ENCODE data around the gene OXSR1.

Gene OXSR1

GRCh38 chr3:38247366-38248035 lies 82.2 kb downstream of the OXSR1 start:
- H3K4me1 ChIP-seq (ENCODE audit: control insufficient read depth in 1 of 2, insufficient read depth in 2 of 2, low read length in 2 of 2): no peaks in the 10 kb centered on the region
- H3K9ac ChIP-seq (ENCODE audit: low read depth in 1 of 2, low read length in 2 of 2): no peak overlapping the region
- H3K36me3 ChIP-seq (ENCODE audit: control insufficient read depth in 1 of 2, insufficient read depth in 2 of 2, low read length in 2 of 2): peaks cover 50 to 59% of the 10 kb centered on the region in 2 donors
- H3K4me3 ChIP-seq (ENCODE audit: low read depth in 1 of 2, low read length in 2 of 2): no peak overlapping the region
- no peaks in the 10 kb centered on the region for H3K9me3 ChIP-seq (ENCODE audit: control insufficient read depth in 1 of 2, low read length in 2 of 2)
- H3K27ac ChIP-seq (ENCODE audit: low read depth, low read length): no peak overlapping the region
- H3K27me3 ChIP-seq (ENCODE audit: control insufficient read depth in 1 of 2, insufficient read depth in 2 of 2, low read length in 2 of 2): no peaks in the 10 kb centered on the region

- Histone ChIP-seq H3K27ac (ENCODE audit: low read depth, low read length) (no peak overlapping the region), H3K27me3 (ENCODE audit: control insufficient read depth in 1 of 2, insufficient read depth in 2 of 2, low read length in 2 of 2) (no peaks in the 10 kb centered on the region), H3K4me3 (ENCODE audit: low read depth in 1 of 2, low read length in 2 of 2) (no peak overlapping the region), H3K36me3 (ENCODE audit: control insufficient read depth in 1 of 2, insufficient read depth in 2 of 2, low read length in 2 of 2) (peaks cover 63 to 77% of the 10 kb centered on the region in 2 donors), H3K4me1 (ENCODE audit: control insufficient read depth in 1 of 2, insufficient read depth in 2 of 2, low read length in 2 of 2) (no peaks in the 10 kb centered on the region), H3K9me3 (ENCODE audit: control insufficient read depth in 1 of 2, low read length in 2 of 2) (no peaks in the 10 kb centered on the region), H3K9ac (ENCODE audit: low read depth in 1 of 2, low read length in 2 of 2) (no peak overlapping the region)
Observed at GRCh38 chr3:38250198-38250597, 84.9 kb downstream of the OXSR1 start.

GRCh38 chr3:38251197-38251596 lies 85.9 kb downstream of the OXSR1 start:
- H3K27ac ChIP-seq (ENCODE audit: low read depth, low read length): no peak overlapping the region
- peaks cover 57 to 79% of the 10 kb centered on the region in 2 donors for H3K36me3 ChIP-seq (ENCODE audit: control insufficient read depth in 1 of 2, insufficient read depth in 2 of 2, low read length in 2 of 2)

GRCh38 chr3:38253704-38254103 lies 88.4 kb downstream of the OXSR1 start:
- no peaks in the 10 kb centered on the region for H3K4me1 ChIP-seq (ENCODE audit: control insufficient read depth in 1 of 2, insufficient read depth in 2 of 2, low read length in 2 of 2)
- peaks cover 44 to 56% of the 10 kb centered on the region in 2 donors for H3K36me3 ChIP-seq (ENCODE audit: control insufficient read depth in 1 of 2, insufficient read depth in 2 of 2, low read length in 2 of 2)
- no peaks in the 10 kb centered on the region for H3K9me3 ChIP-seq (ENCODE audit: control insufficient read depth in 1 of 2, low read length in 2 of 2)
- H3K4me3 ChIP-seq (ENCODE audit: low read depth in 1 of 2, low read length in 2 of 2): no peak overlapping the region
- no peak overlapping the region for H3K27ac ChIP-seq (ENCODE audit: low read depth, low read length)
- no peaks in the 10 kb centered on the region for H3K27me3 ChIP-seq (ENCODE audit: control insufficient read depth in 1 of 2, insufficient read depth in 2 of 2, low read length in 2 of 2)
- no peak overlapping the region for H3K9ac ChIP-seq (ENCODE audit: low read depth in 1 of 2, low read length in 2 of 2)

More at GRCh38 chr3:38251197-38251596, 85.9 kb downstream of the OXSR1 start:
- no peaks in the 10 kb centered on the region for H3K4me1 ChIP-seq (ENCODE audit: control insufficient read depth in 1 of 2, insufficient read depth in 2 of 2, low read length in 2 of 2)
- H3K9ac ChIP-seq (ENCODE audit: low read depth in 1 of 2, low read length in 2 of 2): no peak overlapping the region
- H3K9me3 ChIP-seq (ENCODE audit: control insufficient read depth in 1 of 2, low read length in 2 of 2): no peaks in the 10 kb centered on the region
- H3K27me3 ChIP-seq (ENCODE audit: control insufficient read depth in 1 of 2, insufficient read depth in 2 of 2, low read length in 2 of 2): no peaks in the 10 kb centered on the region
- H3K4me3 ChIP-seq (ENCODE audit: low read depth in 1 of 2, low read length in 2 of 2): no peak overlapping the region

- Histone ChIP-seq H3K4me1 (ENCODE audit: control insufficient read depth in 1 of 2, insufficient read depth in 2 of 2, low read length in 2 of 2) (no peaks in the 10 kb centered on the region), H3K9ac (ENCODE audit: low read depth in 1 of 2, low read length in 2 of 2) (no peak overlapping the region), H3K36me3 (ENCODE audit: control insufficient read depth in 1 of 2, insufficient read depth in 2 of 2, low read length in 2 of 2) (peaks cover 33 to 52% of the 10 kb centered on the region in 2 donors), H3K27me3 (ENCODE audit: control insufficient read depth in 1 of 2, insufficient read depth in 2 of 2, low read length in 2 of 2) (no peaks in the 10 kb centered on the region), H3K27ac (ENCODE audit: low read depth, low read length) (no peak overlapping the region), H3K4me3 (ENCODE audit: low read depth in 1 of 2, low read length in 2 of 2) (no peak overlapping the region), H3K9me3 (ENCODE audit: control insufficient read depth in 1 of 2, low read length in 2 of 2) (no peaks in the 10 kb centered on the region)
Observed at GRCh38 chr3:38254872-38255271, 89.5 kb downstream of the OXSR1 start.

- Histone ChIP-seq H3K27me3 (ENCODE audit: control insufficient read depth in 1 of 2, insufficient read depth in 2 of 2, low read length in 2 of 2) (no peaks in the 10 kb centered on the region), H3K9ac (ENCODE audit: low read depth in 1 of 2, low read length in 2 of 2) (no peak overlapping the region), H3K36me3 (ENCODE audit: control insufficient read depth in 1 of 2, insufficient read depth in 2 of 2, low read length in 2 of 2) (peaks cover 30 to 49% of the 10 kb centered on the region in 2 donors), H3K27ac (ENCODE audit: low read depth, low read length) (no peak overlapping the region), H3K4me1 (ENCODE audit: control insufficient read depth in 1 of 2, insufficient read depth in 2 of 2, low read length in 2 of 2) (no peaks in the 10 kb centered on the region), H3K4me3 (ENCODE audit: low read depth in 1 of 2, low read length in 2 of 2) (no peak overlapping the region), H3K9me3 (ENCODE audit: control insufficient read depth in 1 of 2, low read length in 2 of 2) (no peaks in the 10 kb centered on the region)
Observed at GRCh38 chr3:38255627-38256026, 90.3 kb downstream of the OXSR1 start.

GRCh38 chr3:38257583-38257982 lies 92.2 kb downstream of the OXSR1 start:
- Histone ChIP-seq H3K4me1 (ENCODE audit: control insufficient read depth in 1 of 2, insufficient read depth in 2 of 2, low read length in 2 of 2) (no peaks in the 10 kb centered on the region), H3K27me3 (ENCODE audit: control insufficient read depth in 1 of 2, insufficient read depth in 2 of 2, low read length in 2 of 2) (no peaks in the 10 kb centered on the region), H3K27ac (ENCODE audit: low read depth, low read length) (no peak overlapping the region), H3K9me3 (ENCODE audit: control insufficient read depth in 1 of 2, low read length in 2 of 2) (no peaks in the 10 kb centered on the region), H3K9ac (ENCODE audit: low read depth in 1 of 2, low read length in 2 of 2) (no peak overlapping the region), H3K4me3 (ENCODE audit: low read depth in 1 of 2, low read length in 2 of 2) (no peak overlapping the region), H3K36me3 (ENCODE audit: control insufficient read depth in 1 of 2, insufficient read depth in 2 of 2, low read length in 2 of 2) (peaks cover 14 to 36% of the 10 kb centered on the region in 2 donors)

GRCh38 chr3:38260474-38260873 lies 95.1 kb downstream of the OXSR1 start:
- no peak overlapping the region for H3K27ac ChIP-seq (ENCODE audit: low read depth, low read length)
- no peak overlapping the region for H3K4me3 ChIP-seq (ENCODE audit: low read depth in 1 of 2, low read length in 2 of 2)
- H3K36me3 ChIP-seq (ENCODE audit: control insufficient read depth in 1 of 2, insufficient read depth in 2 of 2, low read length in 2 of 2): peaks cover 0 to 9% of the 10 kb centered on the region in 2 donors
- H3K27me3 ChIP-seq (ENCODE audit: control insufficient read depth in 1 of 2, insufficient read depth in 2 of 2, low read length in 2 of 2): no peaks in the 10 kb centered on the region
- no peaks in the 10 kb centered on the region for H3K4me1 ChIP-seq (ENCODE audit: control insufficient read depth in 1 of 2, insufficient read depth in 2 of 2, low read length in 2 of 2)
- no peak overlapping the region for H3K9ac ChIP-seq (ENCODE audit: low read depth in 1 of 2, low read length in 2 of 2)
- H3K9me3 ChIP-seq (ENCODE audit: control insufficient read depth in 1 of 2, low read length in 2 of 2): no peaks in the 10 kb centered on the region

GRCh38 chr3:38264353-38264771 lies 99.0 kb downstream of the OXSR1 start:
- Histone ChIP-seq H3K4me1 (ENCODE audit: control insufficient read depth in 1 of 2, insufficient read depth in 2 of 2, low read length in 2 of 2) (no peaks in the 10 kb centered on the region), H3K9ac (ENCODE audit: low read depth in 1 of 2, low read length in 2 of 2) (no peak overlapping the region), H3K27ac (ENCODE audit: low read depth, low read length) (no peak overlapping the region), H3K4me3 (ENCODE audit: low read depth in 1 of 2, low read length in 2 of 2) (no peak overlapping the region), H3K27me3 (ENCODE audit: control insufficient read depth in 1 of 2, insufficient read depth in 2 of 2, low read length in 2 of 2) (no peaks in the 10 kb centered on the region), H3K9me3 (ENCODE audit: control insufficient read depth in 1 of 2, low read length in 2 of 2) (no peaks in the 10 kb centered on the region), H3K36me3 (ENCODE audit: control insufficient read depth in 1 of 2, insufficient read depth in 2 of 2, low read length in 2 of 2) (peaks cover 0 to 5% of the 10 kb centered on the region in 2 donors)

- Histone ChIP-seq H3K4me1 (ENCODE audit: control insufficient read depth in 1 of 2, insufficient read depth in 2 of 2, low read length in 2 of 2) (no peaks in the 10 kb centered on the region), H3K4me3 (ENCODE audit: low read depth in 1 of 2, low read length in 2 of 2) (no peak overlapping the region), H3K27ac (ENCODE audit: low read depth, low read length) (no peak overlapping the region), H3K9ac (ENCODE audit: low read depth in 1 of 2, low read length in 2 of 2) (no peak overlapping the region), H3K36me3 (ENCODE audit: control insufficient read depth in 1 of 2, insufficient read depth in 2 of 2, low read length in 2 of 2) (peaks cover 0 to 5% of the 10 kb centered on the region in 2 donors), H3K27me3 (ENCODE audit: control insufficient read depth in 1 of 2, insufficient read depth in 2 of 2, low read length in 2 of 2) (no peaks in the 10 kb centered on the region), H3K9me3 (ENCODE audit: control insufficient read depth in 1 of 2, low read length in 2 of 2) (no peaks in the 10 kb centered on the region)
Observed at GRCh38 chr3:38264779-38265178, 99.4 kb downstream of the OXSR1 start.
